PC-9 (cell line): Measurements from ENCODE around the gene NPM1. TPM values are rescaled to one million over a fixed set of nuclear protein-coding genes. Genes with fewer than 3 reads are reported as not detected.

Experiments used
- BruUV-seq: library from RNA; stranded (reverse); fragments of 400-500 nt; replicated peaks from 2 replicates; lab custom pipeline; 2021; lab: Mats Ljungman, UMichigan
- CTCF ChIA-PET: fragments of 300-600 bp; sonication (Branson Sonifier 250); formaldehyde crosslinking; loops from one replicate; lab custom pipeline; 2022; ENCODE audit warnings: antibody characterized with exemption; lab: Charles Lee
- POLR2A ChIA-PET: fragments of 300-600 bp; sonication (Branson Sonifier 250); formaldehyde crosslinking; loops from one replicate; lab custom pipeline; 2022; ENCODE audit warnings: antibody characterized with exemption; ENCODE audit not compliant: unreplicated experiment; lab: Charles Lee
- DNase-seq, 2 experiments: peaks; one replicate each; pipeline versions ENCODE4 v3.0.0 to v3.0.0-alpha.2; 2015 to 2022; ENCODE audit warnings: mixed read lengths in 1 of 2
- H2AFZ ChIP-seq: fragments of 200-600 bp; sonication (generic); 2 replicates; pipeline ENCODE4 v1.8.1; 2017; ENCODE audit warnings: antibody characterized with exemption
- H3F3A ChIP-seq: fragments of 200-600 bp; sonication (generic); 2 replicates; pipeline ENCODE4 v1.8.1; 2017; ENCODE audit warnings: antibody characterized with exemption, mild to moderate bottlenecking, low read depth; ENCODE audit not compliant: insufficient read depth
- H3K27ac ChIP-seq: fragments of 200-600 bp; sonication (generic); 2 replicates; pipeline ENCODE4 v1.6.1; 2016; ENCODE audit warnings: mixed run types
- H3K27me3 ChIP-seq: fragments of 200-600 bp; sonication (generic); 2 replicates; pipeline ENCODE4 v1.6.1; 2016; ENCODE audit warnings: low read depth, mixed run types; ENCODE audit not compliant: insufficient read depth
- H3K36me3 ChIP-seq: fragments of 200-600 bp; sonication (generic); 2 replicates; pipeline ENCODE4 v1.6.1; 2016; ENCODE audit warnings: low read depth, mixed run types
- H3K4me1 ChIP-seq: fragments of 200-600 bp; sonication (generic); replicated peaks from 2 replicates; pipeline ENCODE4 v1.6.1; 2016; ENCODE audit warnings: mixed run types; ENCODE audit not compliant: insufficient read depth
- H3K4me2 ChIP-seq: fragments of 200-600 bp; sonication (generic); 2 replicates; pipeline ENCODE4 v1.6.1; 2017; ENCODE audit warnings: mixed run types
- H3K4me3 ChIP-seq: fragments of 200-600 bp; sonication (generic); 2 replicates; pipeline ENCODE4 v1.6.1; 2016; ENCODE audit warnings: mixed run types
- H3K79me2 ChIP-seq: fragments of 200-600 bp; sonication (generic); 2 replicates; pipeline ENCODE4 v1.6.1; 2017; ENCODE audit warnings: low read depth, mixed run types
- H3K9me2 ChIP-seq: fragments of 200-600 bp; sonication (generic); 2 replicates; pipeline ENCODE4 v1.8.1; 2017; ENCODE audit warnings: mild to moderate bottlenecking; ENCODE audit not compliant: insufficient read depth
- H3K9me3 ChIP-seq: fragments of 200-600 bp; sonication (generic); 2 replicates; pipeline ENCODE4 v1.8.1; 2016; ENCODE audit warnings: low read depth; ENCODE audit not compliant: insufficient read depth
- H4K20me1 ChIP-seq: fragments of 200-600 bp; sonication (generic); 2 replicates; pipeline ENCODE4 v1.8.1; 2017; ENCODE audit not compliant: insufficient read depth
- CTCF ChIP-seq: fragments of 200-600 bp; sonication (generic); conservative IDR thresholded peaks from 2 replicates; pipeline ENCODE4 v1.6.1; 2017; ENCODE audit warnings: mixed run types, antibody characterized with exemption, mild to moderate bottlenecking, moderate library complexity
- EZH2 ChIP-seq: fragments of 200-600 bp; sonication (generic); IDR thresholded peaks from 2 replicates; pipeline ENCODE4 v1.8.0; 2017; ENCODE audit warnings: antibody characterized with exemption, low read depth
- intact Hi-C: fragments of 100-400 bp; cut with micrococcal nuclease; formaldehyde crosslinking; loops from one replicate; pipeline ENCODE4 v1.10.0; 2022; ENCODE audit not compliant: unreplicated experiment
- total RNA-seq: library from RNA; stranded (reverse); gene quantifications from 2 replicates; pipeline ENCODE4 v1.2.3, GENCODE V29; 2021

The NPM1 gene
- total RNA-seq, 1 experiment from 2014 or later = 2,285 TPM

GRCh38 chr5:171387970-171388815, 544 bp downstream of the NPM1 start:
- peak overlapping the region; percentile 93 for H3K4me2 ChIP-seq
- H3K27ac ChIP-seq = peak overlapping the region; percentile 92
- intact Hi-C loops = loop anchor here (2.0 to 5.0 kb wide), 2 partner anchors 21 to 636 kb away; no protein-coding TSS in a partner anchor
- ChIA-PET POLR2A (interaction anchor here (0.6 to 0.7 kb wide), 2 partner anchors 566 to 618 kb away, joined by 3 to 5 read pairs; partner anchors contain the start of gene FBXW11), CTCF (interaction anchor here (0.6 kb wide), 1 partner anchor 21 kb away, joined by 4 read pairs; no protein-coding TSS in a partner anchor)
- peaks cover 50% of the 10 kb centered on the region for H3F3A ChIP-seq
- no peak overlapping the region for H2AFZ ChIP-seq
- H4K20me1 ChIP-seq = peaks cover 53% of the 10 kb centered on the region
- H3K79me2 ChIP-seq = peaks cover 69% of the 10 kb centered on the region
- H3K9me3 ChIP-seq = no peaks in the 10 kb centered on the region
- no peaks in the 10 kb centered on the region for H3K27me3 ChIP-seq
- no peak for TF ChIP-seq CTCF
- TF ChIP-seq EZH2 = no peak
- H3K9me2 ChIP-seq = no peaks in the 10 kb centered on the region
- no TSS peak for BruUV-seq
- DNase-seq = peak; percentile 51 to 69
- H3K4me3 ChIP-seq = peak overlapping the region; percentile 85
- peaks cover 46% of the 10 kb centered on the region for H3K36me3 ChIP-seq
- peaks cover 37% of the 10 kb centered on the region for H3K4me1 ChIP-seq

GRCh38 chr5:171388816-171389168, 1.1 kb downstream of the NPM1 start:
- H2AFZ ChIP-seq = no peak overlapping the region
- peaks cover 75% of the 10 kb centered on the region for H3K79me2 ChIP-seq
- peaks cover 59% of the 10 kb centered on the region for H4K20me1 ChIP-seq
- H3K9me2 ChIP-seq = no peaks in the 10 kb centered on the region
- intact Hi-C loops = loop anchor here (5.0 kb wide), 1 partner anchor 636 kb away; no protein-coding TSS in a partner anchor
- H3K4me2 ChIP-seq = peak overlapping the region; percentile 93
- TSS peak; percentile 38 for BruUV-seq
- no peak for DNase-seq
- H3K36me3 ChIP-seq = peaks cover 52% of the 10 kb centered on the region
- peak overlapping the region; percentile 92 for H3K27ac ChIP-seq
- peaks cover 41% of the 10 kb centered on the region for H3K4me1 ChIP-seq
- H3K27me3 ChIP-seq = no peaks in the 10 kb centered on the region
- ChIA-PET CTCF (no interaction called here), POLR2A (interaction anchor here (0.6 kb wide), 1 partner anchor 618 kb away, joined by 3 read pairs; the partner anchor contains the start of gene FBXW11)
- no peaks in the 10 kb centered on the region for H3K9me3 ChIP-seq
- H3K4me3 ChIP-seq = peak overlapping the region; percentile 85
- TF ChIP-seq CTCF = no peak
- no peak for TF ChIP-seq EZH2
- H3F3A ChIP-seq = peaks cover 56% of the 10 kb centered on the region

GRCh38 chr5:171390883-171391677, 3.4 kb downstream of the NPM1 start:
- H2AFZ ChIP-seq = no peak overlapping the region
- peak overlapping the region; percentile 93 for H3K4me2 ChIP-seq
- POLR2A ChIA-PET = no interaction called here
- no peaks in the 10 kb centered on the region for H3K9me2 ChIP-seq
- peak overlapping the region; percentile 3 for H3K27ac ChIP-seq
- peaks cover 82% of the 10 kb centered on the region for H4K20me1 ChIP-seq
- TF ChIP-seq CTCF (no peak), EZH2 (no peak)
- H3F3A ChIP-seq = peaks cover 79% of the 10 kb centered on the region
- intact Hi-C loops = no loop called here
- no peaks in the 10 kb centered on the region for H3K27me3 ChIP-seq
- CTCF ChIA-PET = no interaction called here
- H3K4me1 ChIP-seq = peaks cover 46% of the 10 kb centered on the region
- DNase-seq = no peak
- H3K79me2 ChIP-seq = peaks cover 96% of the 10 kb centered on the region
- peak overlapping the region; percentile 85 for H3K4me3 ChIP-seq
- no peaks in the 10 kb centered on the region for H3K9me3 ChIP-seq
- peaks cover 75% of the 10 kb centered on the region for H3K36me3 ChIP-seq
- BruUV-seq = no TSS peak
